ENCODE measurements around the gene NXPH1.

NXPH1 gene

GRCh38 chr7:8433477-8434289 is at the start of gene NXPH1:
Gene NXPH1 (plus strand): TSS chr7:8433609.
- Histone ChIP-seq H4K20me1 (ENCODE audit: control insufficient read depth, insufficient read depth, low read depth, low read length) (no peaks in the 10 kb centered on the region), H3K79me2 (ENCODE audit: control insufficient read depth, low read length) (no peaks in the 10 kb centered on the region), H3F3A (ENCODE audit: control insufficient read depth, insufficient read depth) (no peaks in the 10 kb centered on the region), H3K9me3 (ENCODE audit: control insufficient read depth, insufficient read depth, low read length) (no peaks in the 10 kb centered on the region), H3K36me3 (ENCODE audit: control insufficient read depth, low read length) (no peaks in the 10 kb centered on the region), H3K4me1 (ENCODE audit: control insufficient read depth, low read length) (no peaks in the 10 kb centered on the region), H3K27me3 (ENCODE audit: control insufficient read depth, low read length) (peaks cover 18% of the 10 kb centered on the region), H3K4me2 (ENCODE audit: low read length) (no peak within 1 kb of the TSS), H3K9me2 (replicated peaks; ENCODE audit: control insufficient read depth, low read length) (no peaks in the 10 kb centered on the region), H3K27ac (ENCODE audit: low read depth, low read length) (no peak within 1 kb of the TSS), H3K4me3 (ENCODE audit: low read length) (no peak within 1 kb of the TSS)
- TF ChIP-seq EZH2phosphoT487 (IDR thresholded peaks at IDR 0.05; ENCODE audit: borderline replicate concordance, low read length) (no peak), CTCF (IDR thresholded peaks at IDR 0.05; ENCODE audit: low read depth, low read length, poor library complexity, severe bottlenecking) (no peak)

- Histone ChIP-seq H3K4me1 (ENCODE audit: control insufficient read depth, low read length) (no peaks in the 10 kb centered on the region), H3K27me3 (ENCODE audit: control insufficient read depth, low read length) (no peaks in the 10 kb centered on the region), H3K9me2 (replicated peaks; ENCODE audit: control insufficient read depth, low read length) (no peaks in the 10 kb centered on the region), H3F3A (ENCODE audit: control insufficient read depth, insufficient read depth) (no peaks in the 10 kb centered on the region), H4K20me1 (ENCODE audit: control insufficient read depth, insufficient read depth, low read depth, low read length) (no peaks in the 10 kb centered on the region), H3K4me2 (ENCODE audit: low read length) (no peak overlapping the region), H3K79me2 (ENCODE audit: control insufficient read depth, low read length) (no peaks in the 10 kb centered on the region), H3K9me3 (ENCODE audit: control insufficient read depth, insufficient read depth, low read length) (no peaks in the 10 kb centered on the region), H3K36me3 (ENCODE audit: control insufficient read depth, low read length) (no peaks in the 10 kb centered on the region), H3K27ac (ENCODE audit: low read depth, low read length) (no peak overlapping the region), H3K4me3 (ENCODE audit: low read length) (no peak overlapping the region)
- TF ChIP-seq EZH2phosphoT487 (IDR thresholded peaks at IDR 0.05; ENCODE audit: borderline replicate concordance, low read length) (no peak), CTCF (IDR thresholded peaks at IDR 0.05; ENCODE audit: low read depth, low read length, poor library complexity, severe bottlenecking) (no peak)
Measured at GRCh38 chr7:8384901-8385300, 48.5 kb upstream of the NXPH1 start.

- no peak overlapping the region for H3K4me3 ChIP-seq (ENCODE audit: low read length)
- H3K27me3 ChIP-seq (ENCODE audit: control insufficient read depth, low read length), result no peaks in the 10 kb centered on the region
- H3K9me2 ChIP-seq (replicated peaks; ENCODE audit: control insufficient read depth, low read length), result no peaks in the 10 kb centered on the region
- no peaks in the 10 kb centered on the region for H3F3A ChIP-seq (ENCODE audit: control insufficient read depth, insufficient read depth)
- H4K20me1 ChIP-seq (ENCODE audit: control insufficient read depth, insufficient read depth, low read depth, low read length), result no peaks in the 10 kb centered on the region
- H3K27ac ChIP-seq (ENCODE audit: low read depth, low read length), result no peak overlapping the region
- no peaks in the 10 kb centered on the region for H3K79me2 ChIP-seq (ENCODE audit: control insufficient read depth, low read length)
- no peak overlapping the region for H3K4me2 ChIP-seq (ENCODE audit: low read length)
- H3K9me3 ChIP-seq (ENCODE audit: control insufficient read depth, insufficient read depth, low read length), result no peaks in the 10 kb centered on the region
- no peaks in the 10 kb centered on the region for H3K36me3 ChIP-seq (ENCODE audit: control insufficient read depth, low read length)
- H3K4me1 ChIP-seq (ENCODE audit: control insufficient read depth, low read length), result no peaks in the 10 kb centered on the region
- no peak for TF ChIP-seq CTCF (IDR thresholded peaks at IDR 0.05; ENCODE audit: low read depth, low read length, poor library complexity, severe bottlenecking)
- no peak for TF ChIP-seq EZH2phosphoT487 (IDR thresholded peaks at IDR 0.05; ENCODE audit: borderline replicate concordance, low read length)
Measured at GRCh38 chr7:8386926-8387550, 46.4 kb upstream of the NXPH1 start.
